ENCODE measurements around the gene ELOB. TPM values are rescaled to one million over a fixed set of nuclear protein-coding genes. Genes with fewer than 3 reads are reported as not detected.

Gene ELOB
- total and polyA plus RNA-seq, 2 of the 8 experiments (the other 6 are each of a cell fraction or from before 2014, with no cell fraction given), result 237 to 1,357 TPM

GRCh38 chr16:2791174-2791573, 14.1 kb upstream of the ELOB start (continued):
- TF ChIP-seq HDAC2 (IDR thresholded peaks at IDR 0.05; ENCODE audit: borderline replicate concordance in 1 of 2, low read depth in 2 of 2, low read length in 2 of 2) (no peak), NANOG (IDR thresholded peaks at IDR 0.05; ENCODE audit: insufficient read depth, low read depth, low read length, poor library complexity, severe bottlenecking) (no peak), BRCA1 (IDR thresholded peaks at IDR 0.05; ENCODE audit: low read depth, low read length) (no peak), E2F6 (IDR thresholded peaks at IDR 0.05) (no peak)
